ENCODE measurements around the gene TBC1D8. TPM values are rescaled to one million over a fixed set of nuclear protein-coding genes. Genes with fewer than 3 reads are reported as not detected.

TBC1D8 gene
- total and polyA plus RNA-seq, 2 of the 8 experiments (the other 6 are each of a cell fraction or from before 2014, with no cell fraction given): 20.8 to 21.8 TPM

- Histone ChIP-seq H2BK20ac (ENCODE audit: low read length) (no peak overlapping the region), H3K14ac (ENCODE audit: insufficient read length) (no peak overlapping the region), H3K23ac (ENCODE audit: insufficient read length) (no peak overlapping the region), H4K5ac (ENCODE audit: insufficient read length, low read depth, low read length) (no peak overlapping the region), H3K27ac (ENCODE audit: low read depth, low read length) (no peak overlapping the region), H2BK5ac (ENCODE audit: low read depth, low read length) (no peak overlapping the region), H4K91ac (replicated peaks; ENCODE audit: insufficient read length, low read length) (no peak overlapping the region), H3K4me3 (ENCODE audit: extremely low read depth in 1 of 4, insufficient read depth in 2 of 4, low read depth in 3 of 4, low read length in 4 of 4) (no peak overlapping the region), H3K18ac (ENCODE audit: extremely low read depth, low read length) (no peak overlapping the region), H3K4ac (replicated peaks; ENCODE audit: insufficient read length, low read depth, low read length) (no peak overlapping the region), H3K9me3 (ENCODE audit: insufficient read depth in 2 of 2, low read depth in 1 of 2, low read length in 1 of 2) (peaks cover 0 to 6% of the 10 kb centered on the region in 2 experiments; a peak in 2 of 4 replicates), H3K36me3 (ENCODE audit: control insufficient read depth in 2 of 4, insufficient read depth in 4 of 4, low read length in 3 of 4) (no peaks in the 10 kb centered on the region), H2BK12ac (ENCODE audit: low read depth, low read length) (no peak overlapping the region), H4K20me1 (replicated peaks in 1 of 2; ENCODE audit: control insufficient read depth in 1 of 2, insufficient read depth in 2 of 2, low read length in 2 of 2) (no peaks in the 10 kb centered on the region), H3K4me1 (replicated peaks in 1 of 4; ENCODE audit: control insufficient read depth in 3 of 4, insufficient read depth in 4 of 4, low read length in 3 of 4) (no peaks in the 10 kb centered on the region), H3K56ac (replicated peaks; ENCODE audit: insufficient read length, low read depth, low read length) (no peak overlapping the region), H3K79me2 (ENCODE audit: control insufficient read depth in 1 of 2, insufficient read depth in 2 of 2, low read length in 2 of 2) (no peaks in the 10 kb centered on the region), H4K8ac (ENCODE audit: extremely low read depth, insufficient read depth, low read length) (no peak overlapping the region), H2AK5ac (ENCODE audit: low read depth, low read length) (no peak overlapping the region), H3K9ac (replicated peaks in 1 of 4; ENCODE audit: extremely low read depth in 1 of 4, low read depth in 3 of 4, low read length in 3 of 4) (no peak overlapping the region), H3K27me3 (replicated peaks in 1 of 4; ENCODE audit: control insufficient read depth in 3 of 4, extremely low read depth in 1 of 4, insufficient read depth in 3 of 4, low read length in 3 of 4) (no peaks in the 10 kb centered on the region; a peak in 1 of 7 replicates), H3K79me1 (ENCODE audit: low read depth, low read length) (no peaks in the 10 kb centered on the region), H2BK15ac (ENCODE audit: low read length) (no peak overlapping the region), H3K23me2 (ENCODE audit: low read depth, low read length) (no peaks in the 10 kb centered on the region), H3K4me2 (ENCODE audit: insufficient read depth in 1 of 2, low read depth in 2 of 2, low read length in 2 of 2) (no peak overlapping the region), H2BK120ac (replicated peaks; ENCODE audit: low read depth, low read length) (no peak overlapping the region), H2AFZ (ENCODE audit: low read length) (no peak overlapping the region)
- POLR2A ChIA-PET (ENCODE audit: partially characterized antibody): no interaction called here
- no peak for FAIRE-seq
- TF ChIP-seq ASH2L (IDR thresholded peaks at IDR 0.05; ENCODE audit: low read length): no peak
- TF ChIP-seq GABPA (IDR thresholded peaks at IDR 0.05; ENCODE audit: borderline replicate concordance, insufficient read depth, low read length): no peak
- TF ChIP-seq YY1 (IDR thresholded peaks at IDR 0.05; ENCODE audit: low read depth, low read length): no peak
- no peak for TF ChIP-seq BRCA1 (IDR thresholded peaks at IDR 0.05; ENCODE audit: low read depth, low read length)
- TF ChIP-seq NRF1 (IDR thresholded peaks at IDR 0.05; ENCODE audit: low read depth, low read length): no peak
- TF ChIP-seq SIX5 (IDR thresholded peaks at IDR 0.05; ENCODE audit: low read depth, low read length): no peak
- no peak for DNase-seq (ENCODE audit: low read depth in 1 of 2, low spot score in 2 of 2)
- CTCF ChIA-PET (ENCODE audit: partially characterized antibody): interaction anchor here (1.0 kb wide), 1 partner anchor 14 kb away, joined by 3 read pairs; no protein-coding TSS in a partner anchor
- 88% methylated on average over 4 of the region's 4 CpGs; no CpG with 5 or more reads in 1 of the 2 experiments for WGBS, 2 experiments (ENCODE audit: extremely low coverage in 1 of 2, insufficient coverage in 1 of 2, insufficient read length in 1 of 2, insufficient replicate concordance in 2 of 2, low coverage in 1 of 2, low lambda C conversion rate in 2 of 2, missing lambda C conversion rate in 1 of 2)
These were observed 25.6 kb upstream of the TBC1D8 start for GRCh38 chr2:101176803-101177202.
